Measurements from ENCODE around the gene ATP10B.

DNA sequence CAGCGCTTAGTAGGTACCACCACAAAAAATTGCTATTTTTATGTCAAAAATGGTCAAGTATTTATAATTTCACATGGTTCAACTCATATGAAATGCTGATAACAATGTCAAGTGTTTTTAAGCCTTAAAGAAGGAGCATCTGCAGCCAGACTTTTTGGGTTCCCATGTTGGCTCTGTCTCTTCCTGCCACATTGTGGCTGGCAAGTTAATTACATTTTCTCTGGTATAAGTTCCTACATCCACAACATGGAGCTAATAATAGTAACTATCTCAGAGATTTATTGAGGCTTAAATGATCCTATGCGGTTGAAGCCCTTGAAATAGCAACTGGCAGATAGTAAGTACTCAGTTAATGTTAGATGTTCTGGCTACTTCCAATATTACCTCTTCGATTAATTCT, 5.4 kb downstream of the ATP10B start:
- TF ChIP-seq POLR2AphosphoS5 (IDR thresholded peaks at IDR 0.05; ENCODE audit: low read depth, low read length) (no peak), POLR2A (IDR thresholded peaks at IDR 0.05; ENCODE audit: low read depth, low read length) (no peak), PAX5 (IDR thresholded peaks at IDR 0.05; ENCODE audit: insufficient read depth, low read length, severe bottlenecking) (no peak)

Measured in GM12891 (cell line).